GM12865 (cell line): ENCODE measurements around the gene PROM1.

Source experiments
- DNase-seq: peaks from one replicate; pipeline ENCODE4 v3.0.0; 2010; ENCODE audit warnings: low read depth
- H3K4me3 ChIP-seq: 2 replicates; pipeline ENCODE4 v1.5.1; 2011; ENCODE audit warnings: mild to moderate bottlenecking, low read depth, low read length, control low read depth
- CTCF ChIP-seq: IDR thresholded peaks from 2 replicates; pipeline ENCODE4 v1.5.1; 2011; ENCODE audit warnings: low read length, control low read depth, low read depth, inconsistent platforms; ENCODE audit not compliant: insufficient read depth; ENCODE audit errors: missing control alignments

PROM1 gene

GRCh38 chr4:16072168-16072567, 11.7 kb downstream of the PROM1 start:
- no peak for TF ChIP-seq CTCF
- H3K4me3 ChIP-seq = no peak overlapping the region

GRCh38 chr4:16070203-16070602, 13.6 kb downstream of the PROM1 start:
- DNase-seq = no peak
- no peak overlapping the region for H3K4me3 ChIP-seq
- TF ChIP-seq CTCF = no peak

More at GRCh38 chr4:16072168-16072567, 11.7 kb downstream of the PROM1 start:
- DNase-seq = no peak

- no peak overlapping the region for H3K4me3 ChIP-seq
- DNase-seq = no peak
- TF ChIP-seq CTCF = no peak
Measured at GRCh38 chr4:16067515-16067914, 16.3 kb downstream of the PROM1 start.

- H3K4me3 ChIP-seq = no peak overlapping the region
- no peak for DNase-seq
Measured at GRCh38 chr4:16066586-16067128, 17.2 kb downstream of the PROM1 start.

GRCh38 chr4:16065066-16065465, 18.8 kb downstream of the PROM1 start:
- TF ChIP-seq CTCF = no peak
- no peak for DNase-seq
- no peak overlapping the region for H3K4me3 ChIP-seq

More at GRCh38 chr4:16066586-16067128, 17.2 kb downstream of the PROM1 start:
- TF ChIP-seq CTCF = no peak

GRCh38 chr4:16062601-16063000, 21.2 kb downstream of the PROM1 start:
- DNase-seq = no peak
- H3K4me3 ChIP-seq = no peak overlapping the region
- TF ChIP-seq CTCF = no peak
